ENCODE results near the gene PRKG1.

- TF ChIP-seq CTCF (IDR thresholded peaks at IDR 0.05) (no peak), ZFX (IDR thresholded peaks at IDR 0.05; ENCODE audit: borderline replicate concordance) (no peak)
Observed at GRCh38 chr10:51312817-51313216, 238.5 kb downstream of the PRKG1 start.
